Measurements from ENCODE around the gene CPED1. TPM values are rescaled to one million over a fixed set of nuclear protein-coding genes. Genes with fewer than 3 reads are reported as not detected.

The CPED1 gene
- total RNA-seq, 1 experiment from 2014 or later: 0.13 TPM

- H3K56ac ChIP-seq (ENCODE audit: insufficient read length, low read depth, low read length): no peak overlapping the region
- no peak for TF ChIP-seq CTCF (conservative IDR thresholded peaks at IDR 0.05)
- H2BK5ac ChIP-seq (ENCODE audit: insufficient read length, low read length): no peak overlapping the region
- H3K4me2 ChIP-seq (ENCODE audit: insufficient read depth, insufficient read length, low read length): no peak overlapping the region
- no peak overlapping the region for H3K9ac ChIP-seq (ENCODE audit: extremely low read depth, insufficient read length, low read length)
- H3K4ac ChIP-seq (ENCODE audit: low read depth, low read length): no peak overlapping the region
- no peak overlapping the region for H4K5ac ChIP-seq (ENCODE audit: insufficient read length, low read depth, low read length)
- H3K36me3 Mint-ChIP-seq (ENCODE audit: insufficient read depth in 1 of 3, low read depth in 3 of 3): no peaks in the 10 kb centered on the region
- WGBS (ENCODE audit: extremely low coverage, insufficient read length, low lambda C conversion rate): no CpG with 5 or more reads among the region's 3 CpGs
- H3K27ac Mint-ChIP-seq: no peak overlapping the region
- H3K9me3 ChIP-seq (ENCODE audit: control insufficient read depth, low read depth, low read length): no peaks in the 10 kb centered on the region
- H3K27ac ChIP-seq (ENCODE audit: insufficient read length, low read depth, low read length): no peak overlapping the region
- no peaks in the 10 kb centered on the region for H3K9me3 Mint-ChIP-seq
- no peak overlapping the region for H4K8ac ChIP-seq (replicated peaks; ENCODE audit: insufficient read length, low read depth, low read length)
- no peak overlapping the region for H4K91ac ChIP-seq (ENCODE audit: insufficient read length, low read depth, low read length)
- H2BK15ac ChIP-seq (ENCODE audit: low read depth, low read length): no peak overlapping the region
- H3K27me3 Mint-ChIP-seq (ENCODE audit: low read depth): no peaks in the 10 kb centered on the region
- H3K23me2 ChIP-seq (ENCODE audit: insufficient read length, low read depth, low read length, poor library complexity, severe bottlenecking): no peaks in the 10 kb centered on the region
- H2BK12ac ChIP-seq (ENCODE audit: insufficient read length, low read depth, low read length): no peak overlapping the region
- no peak overlapping the region for H2BK120ac ChIP-seq (ENCODE audit: low read depth, low read length, poor library complexity, severe bottlenecking)
- no peaks in the 10 kb centered on the region for H3K79me1 ChIP-seq (ENCODE audit: insufficient read depth, low read depth, low read length, poor library complexity, severe bottlenecking)
- 0 out of 2 replicates have a peak overlapping the region, but pooled peaks have one; percentile 2 for H3K14ac ChIP-seq (ENCODE audit: insufficient read depth, low read length)
- no peak overlapping the region for H3K4me3 Mint-ChIP-seq
- H2AK5ac ChIP-seq (ENCODE audit: insufficient read length, low read length): no peak overlapping the region
- H4K20me1 ChIP-seq (ENCODE audit: control insufficient read depth, insufficient read depth, insufficient read length): no peaks in the 10 kb centered on the region
- H3K27me3 ChIP-seq (ENCODE audit: insufficient read depth, low read length): no peaks in the 10 kb centered on the region
- H3K79me2 ChIP-seq (ENCODE audit: insufficient read depth, low read length): no peaks in the 10 kb centered on the region
- DNase-seq: peak; percentile 45
- H2AFZ ChIP-seq (ENCODE audit: low read length): no peak overlapping the region
- H3T11ph ChIP-seq (ENCODE audit: low read length): no peak overlapping the region
- H3K4me1 ChIP-seq (ENCODE audit: insufficient read depth, low read length): no peaks in the 10 kb centered on the region
- no peak overlapping the region for H3K18ac ChIP-seq (ENCODE audit: insufficient read length, low read depth, low read length)
- no peak overlapping the region for H2BK20ac ChIP-seq (ENCODE audit: low read depth, low read length, poor library complexity, severe bottlenecking)
- peaks cover 18 to 20% of the 10 kb centered on the region in 2 experiments for H3K4me1 Mint-ChIP-seq
- H3K23ac ChIP-seq (ENCODE audit: insufficient read length, low read depth, low read length): no peak overlapping the region
Measured at GRCh38 chr7:121049028-121049791, 60.7 kb downstream of the CPED1 start.

Measured in H9 (cell line).